ENCODE measurements around the gene TIRAP. TPM values are rescaled to one million over a fixed set of nuclear protein-coding genes. Genes with fewer than 3 reads are reported as not detected.
A peak's percentile ranks its signal among the peaks of the same experiment; 100 is the strongest.

The TIRAP gene
- total RNA-seq, 4 donors from 2014 or later, result 4.5 to 5.8 (median 5.6) TPM

DNA sequence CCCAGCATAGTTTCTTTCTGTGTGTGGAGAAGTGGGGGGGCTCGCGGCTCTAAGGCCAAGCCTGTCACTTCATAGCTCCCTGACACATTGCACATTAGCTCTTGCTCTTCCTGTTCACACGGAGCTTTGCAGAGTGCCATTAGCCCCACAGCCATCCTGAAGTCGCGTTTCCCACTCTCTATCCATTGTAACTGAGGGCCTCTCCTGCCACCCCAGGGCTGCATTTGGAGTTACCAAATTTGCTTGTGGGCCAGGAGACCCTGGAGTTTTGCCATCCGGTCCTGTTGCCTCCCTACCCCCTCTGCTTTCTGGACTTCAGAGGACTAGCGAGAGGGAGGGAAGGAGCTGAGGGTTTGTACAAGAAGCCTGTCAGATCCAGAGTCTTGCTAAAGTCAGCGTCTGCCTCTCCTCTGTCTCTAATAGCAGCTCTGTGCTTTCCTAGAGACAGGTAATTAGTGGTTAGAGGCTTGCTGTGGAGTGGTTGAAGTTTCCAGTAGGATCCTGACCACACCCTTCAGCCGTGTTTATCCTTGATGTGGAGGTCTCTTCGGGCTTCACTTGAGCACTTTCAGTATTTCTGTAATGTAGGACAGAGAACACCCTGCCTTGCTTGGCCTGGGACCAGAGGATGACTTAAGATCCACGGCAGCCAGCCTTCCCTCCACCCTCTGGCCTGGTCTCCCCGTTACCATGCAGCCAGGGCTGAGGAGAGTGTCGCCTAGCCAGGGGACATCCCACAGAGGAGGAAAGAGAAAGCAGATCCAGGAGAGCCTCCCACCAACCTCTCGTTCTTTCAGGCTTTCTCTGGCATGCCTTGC lies 35.1 kb downstream of the TIRAP start:
- in situ Hi-C loops (cut with MboI; ENCODE audit: low sequenced_read_pairs in 4 of 4), result loop anchor here (10.0 to 25.0 kb wide), 3 partner anchors 157 to 169 kb away; no protein-coding TSS in a partner anchor
- H3K4me3 ChIP-seq, result peak overlapping the region; percentile 9 to 41 (median 32)

DNA sequence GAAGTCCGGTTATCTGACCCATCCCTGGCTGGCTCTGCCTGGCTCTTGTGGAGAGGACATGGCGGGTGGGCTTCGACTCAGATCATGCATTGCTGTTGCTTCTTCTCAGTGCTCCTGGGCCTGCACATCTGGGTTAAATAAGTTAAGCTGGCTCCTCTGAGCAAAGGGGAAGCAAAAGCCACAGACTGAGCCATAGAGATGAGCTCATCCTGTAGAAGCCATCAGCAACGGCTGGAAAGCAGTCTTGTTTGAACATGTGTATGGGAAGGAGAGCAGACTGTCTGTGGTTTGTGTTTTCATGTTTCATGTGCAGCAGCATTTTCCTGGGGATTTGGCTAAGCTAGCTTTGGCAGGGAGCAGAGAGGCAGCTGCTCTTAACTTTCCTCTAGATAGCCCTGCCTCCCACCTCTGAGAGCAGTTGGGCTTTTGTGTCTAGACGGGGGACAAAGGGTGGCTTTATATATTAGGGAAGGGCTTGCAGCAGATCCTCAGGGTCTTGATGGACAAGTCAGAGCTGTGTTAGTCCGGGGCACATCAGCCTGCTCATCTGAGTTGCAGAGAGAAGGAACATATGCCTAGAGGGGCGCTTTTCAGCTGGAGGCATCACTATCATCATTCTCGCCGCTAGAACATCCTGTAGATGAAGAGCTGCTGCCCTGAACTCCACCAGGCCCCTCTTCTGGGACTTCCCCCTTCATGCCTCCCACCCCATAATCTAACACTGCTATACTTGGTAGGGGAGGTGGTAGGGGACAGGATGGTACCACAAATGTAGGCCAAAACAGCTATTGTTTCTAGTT lies 35.9 kb downstream of the TIRAP start:
- TF ChIP-seq, protein P1, sequence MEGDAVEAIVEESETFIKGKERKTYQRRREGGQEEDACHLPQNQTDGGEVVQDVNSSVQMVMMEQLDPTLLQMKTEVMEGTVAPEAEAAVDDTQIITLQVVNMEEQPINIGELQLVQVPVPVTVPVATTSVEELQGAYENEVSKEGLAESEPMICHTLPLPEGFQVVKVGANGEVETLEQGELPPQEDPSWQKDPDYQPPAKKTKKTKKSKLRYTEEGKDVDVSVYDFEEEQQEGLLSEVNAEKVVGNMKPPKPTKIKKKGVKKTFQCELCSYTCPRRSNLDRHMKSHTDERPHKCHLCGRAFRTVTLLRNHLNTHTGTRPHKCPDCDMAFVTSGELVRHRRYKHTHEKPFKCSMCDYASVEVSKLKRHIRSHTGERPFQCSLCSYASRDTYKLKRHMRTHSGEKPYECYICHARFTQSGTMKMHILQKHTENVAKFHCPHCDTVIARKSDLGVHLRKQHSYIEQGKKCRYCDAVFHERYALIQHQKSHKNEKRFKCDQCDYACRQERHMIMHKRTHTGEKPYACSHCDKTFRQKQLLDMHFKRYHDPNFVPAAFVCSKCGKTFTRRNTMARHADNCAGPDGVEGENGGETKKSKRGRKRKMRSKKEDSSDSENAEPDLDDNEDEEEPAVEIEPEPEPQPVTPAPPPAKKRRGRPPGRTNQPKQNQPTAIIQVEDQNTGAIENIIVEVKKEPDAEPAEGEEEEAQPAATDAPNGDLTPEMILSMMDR (IDR thresholded peaks at IDR 0.05 in 4 of 5, conservative IDR thresholded peaks at IDR 0.05 in 1 of 5), result no peak
- no peak for TF ChIP-seq POLR2A (IDR thresholded peaks at IDR 0.05)
- Histone ChIP-seq H3K4me3 (peak overlapping the region; percentile 9 to 41 (median 32)), H3K27ac (peak overlapping the region; percentile 70 to 84 (median 82)), H3K36me3 (peaks cover 0 to 7% of the 10 kb centered on the region in 2 donors), H3K27me3 (no peaks in the 10 kb centered on the region), H3K9me3 (no peaks in the 10 kb centered on the region), H3K4me1 (peaks cover 26 to 28% of the 10 kb centered on the region in 2 donors)
- ATAC-seq (peak; percentile 49 to 62), DNase-seq (no peak)
- in situ Hi-C loops (cut with MboI; ENCODE audit: low sequenced_read_pairs in 4 of 4) (loop anchor here (10.0 to 25.0 kb wide), 3 partner anchors 156 to 169 kb away; no protein-coding TSS in a partner anchor), intact Hi-C loops (cut with DNase I; ENCODE audit: low total_unique reads) (loop anchor here (1.0 to 10.0 kb wide), 2 partner anchors 98 to 676 kb away; no protein-coding TSS in a partner anchor)

More for the DNA sequence above, 35.1 kb downstream of the TIRAP start:
- Histone ChIP-seq H3K27ac (peak overlapping the region; percentile 70 to 84 (median 82)), H3K9me3 (no peaks in the 10 kb centered on the region), H3K36me3 (peaks cover 0 to 7% of the 10 kb centered on the region in 2 donors), H3K4me1 (peaks cover 26 to 28% of the 10 kb centered on the region in 2 donors), H3K27me3 (no peaks in the 10 kb centered on the region)
- TF ChIP-seq, protein P1 (IDR thresholded peaks at IDR 0.05 in 4 of 5, conservative IDR thresholded peaks at IDR 0.05 in 1 of 5), result no peak
- TF ChIP-seq POLR2A (IDR thresholded peaks at IDR 0.05), result no peak
- intact Hi-C loops (cut with DNase I; ENCODE audit: low total_unique reads), result loop anchor here (1.0 to 10.0 kb wide), 2 partner anchors 98 to 677 kb away; no protein-coding TSS in a partner anchor
- ATAC-seq (peak; percentile 89 to 92), DNase-seq (peak; percentile 71 to 84)

DNA sequence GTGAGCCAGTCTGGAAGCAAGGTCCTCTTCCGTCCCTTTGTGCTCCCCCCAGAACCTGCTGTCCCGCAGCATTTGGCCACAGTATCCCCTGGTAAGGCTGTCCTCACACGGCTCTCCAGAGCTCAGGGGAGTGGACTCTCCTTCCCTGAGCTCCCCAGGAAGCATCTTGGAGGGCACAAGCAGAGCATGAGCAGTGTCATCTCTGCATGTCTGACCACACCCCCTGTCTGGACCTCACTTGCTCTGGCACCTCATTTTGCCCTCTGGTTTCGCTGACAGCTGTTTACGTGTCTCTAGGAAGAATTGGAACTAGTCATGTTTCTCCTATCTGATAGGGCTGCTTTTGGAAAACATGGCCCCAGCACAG lies 36.5 kb downstream of the TIRAP start:
- DNase-seq (no peak), ATAC-seq (no peak)
- Histone ChIP-seq H3K4me1 (peaks cover 26 to 28% of the 10 kb centered on the region in 2 donors), H3K27me3 (no peaks in the 10 kb centered on the region), H3K9me3 (no peaks in the 10 kb centered on the region), H3K36me3 (peaks cover 0 to 1% of the 10 kb centered on the region in 2 donors), H3K4me3 (no peak overlapping the region), H3K27ac (peak overlapping the region; percentile 70 to 84 (median 82))
- in situ Hi-C loops (cut with MboI; ENCODE audit: low sequenced_read_pairs in 4 of 4), result loop anchor here (10.0 to 25.0 kb wide), 3 partner anchors 155 to 168 kb away; no protein-coding TSS in a partner anchor
- no peak for TF ChIP-seq POLR2A (IDR thresholded peaks at IDR 0.05)
- TF ChIP-seq, protein P1 (IDR thresholded peaks at IDR 0.05 in 4 of 5, conservative IDR thresholded peaks at IDR 0.05 in 1 of 5), result no peak
- intact Hi-C loops (cut with DNase I; ENCODE audit: low total_unique reads), result loop anchor here (10.0 kb wide), 1 partner anchor 675 kb away; no protein-coding TSS in a partner anchor

DNA sequence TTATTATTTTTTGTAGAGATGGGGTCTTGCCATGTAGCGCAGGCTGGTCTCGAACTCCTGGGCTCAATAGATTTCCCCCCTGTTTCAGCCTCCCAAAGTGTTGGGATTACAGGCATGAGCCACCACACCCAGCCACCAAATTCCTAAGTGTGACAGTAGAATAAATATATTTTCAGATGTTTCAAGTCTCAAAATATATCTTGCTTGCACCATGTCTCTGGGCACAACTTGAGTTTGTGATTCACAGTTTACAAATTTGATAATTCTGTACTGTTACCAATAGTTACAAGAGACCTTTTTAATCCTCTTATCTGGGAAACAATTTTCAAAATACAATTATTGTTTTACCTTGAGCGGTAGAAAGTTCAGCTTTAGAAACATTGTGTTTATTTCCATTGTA lies 40.1 kb downstream of the TIRAP start:
- no peaks in the 10 kb centered on the region for H3K36me3 ChIP-seq
- H3K27ac ChIP-seq, result no peak overlapping the region
- intact Hi-C loops (cut with DNase I; ENCODE audit: low total_unique reads) (no loop called here), in situ Hi-C loops (cut with MboI; ENCODE audit: low sequenced_read_pairs in 4 of 4) (loop anchor here in 1 of 4 donors (25.0 kb wide), 1 partner anchor 164 kb away; no protein-coding TSS in a partner anchor)
- no peak overlapping the region for H3K4me3 ChIP-seq
- TF ChIP-seq POLR2A (IDR thresholded peaks at IDR 0.05), result no peak
- TF ChIP-seq, protein P1 (IDR thresholded peaks at IDR 0.05 in 4 of 5, conservative IDR thresholded peaks at IDR 0.05 in 1 of 5), result no peak
- peaks cover 16 to 20% of the 10 kb centered on the region in 2 donors for H3K4me1 ChIP-seq
- no peaks in the 10 kb centered on the region for H3K27me3 ChIP-seq
- H3K9me3 ChIP-seq, result no peaks in the 10 kb centered on the region
- no peak for ATAC-seq
- DNase-seq, result no peak

Measured in gastrocnemius medialis (tissue), 4 donors.